ENCODE results near the gene VWA5B2.
A peak's percentile ranks its signal among the peaks of the same experiment; 100 is the strongest.

The VWA5B2 gene
- 0.04 to 0.18 reads per million in 2 experiments for total RNA-seq

- DNase-seq (ENCODE audit: low read depth): peak; percentile 63
These were observed at the start of gene VWA5B2 for GRCh38 chr3:184229394-184230080. Gene VWA5B2, plus strand, starts transcription at chr3:184229585. Its CDS starts 944 bp downstream, at chr3:184230529.

- DNase-seq (ENCODE audit: low read depth): no peak
These were observed 49.2 kb upstream of the VWA5B2 start for GRCh38 chr3:184180165-184180564.

- no peak for DNase-seq (ENCODE audit: low read depth)
These were observed 47.8 kb upstream of the VWA5B2 start for GRCh38 chr3:184181596-184181995.

- no peak for DNase-seq (ENCODE audit: low read depth)
These were observed 45.7 kb upstream of the VWA5B2 start for GRCh38 chr3:184183679-184184078.

GRCh38 chr3:184184546-184185230, 44.7 kb upstream of the VWA5B2 start:
- no peak for DNase-seq (ENCODE audit: low read depth)

GRCh38 chr3:184185461-184186183, 43.8 kb upstream of the VWA5B2 start:
- DNase-seq (ENCODE audit: low read depth): peak; percentile 99

GRCh38 chr3:184186184-184186901, 43.0 kb upstream of the VWA5B2 start, which contains the start of gene ABCF3:
Gene ABCF3, plus strand, starts transcription at chr3:184186199. Its CDS starts 9 bp downstream, at chr3:184186208.
- no peak for DNase-seq (ENCODE audit: low read depth)

- no peak for DNase-seq (ENCODE audit: low read depth)
These were observed 42.5 kb upstream of the VWA5B2 start for GRCh38 chr3:184186902-184187207.

GRCh38 chr3:184188080-184188479, 41.3 kb upstream of the VWA5B2 start:
- DNase-seq (ENCODE audit: low read depth): no peak

- DNase-seq (ENCODE audit: low read depth): no peak
These were observed 40.0 kb upstream of the VWA5B2 start for GRCh38 chr3:184189421-184189820.

- DNase-seq (ENCODE audit: low read depth): no peak
These were observed 36.5 kb upstream of the VWA5B2 start for GRCh38 chr3:184192889-184193288.

- no peak for DNase-seq (ENCODE audit: low read depth)
These were observed 35.3 kb upstream of the VWA5B2 start for GRCh38 chr3:184193991-184194539.

GRCh38 chr3:184196536-184196935, 32.8 kb upstream of the VWA5B2 start:
- DNase-seq (ENCODE audit: low read depth): no peak

GRCh38 chr3:184198509-184198908, 30.9 kb upstream of the VWA5B2 start:
- DNase-seq (ENCODE audit: low read depth): no peak

- no peak for DNase-seq (ENCODE audit: low read depth)
These were observed 28.6 kb upstream of the VWA5B2 start for GRCh38 chr3:184200825-184201224.

- DNase-seq (ENCODE audit: low read depth): no peak
These were observed 25.9 kb upstream of the VWA5B2 start for GRCh38 chr3:184203526-184203925.

- DNase-seq (ENCODE audit: low read depth): no peak
These were observed 20.1 kb upstream of the VWA5B2 start for GRCh38 chr3:184209146-184209923.

- no peak for DNase-seq (ENCODE audit: low read depth)
These were observed 18.1 kb upstream of the VWA5B2 start for GRCh38 chr3:184211297-184211696.

GRCh38 chr3:184211718-184212117, 17.7 kb upstream of the VWA5B2 start:
- no peak for DNase-seq (ENCODE audit: low read depth)

GRCh38 chr3:184218814-184219213, 10.6 kb upstream of the VWA5B2 start:
- DNase-seq (ENCODE audit: low read depth): no peak

GRCh38 chr3:184222521-184222920, 6.9 kb upstream of the VWA5B2 start:
- no peak for DNase-seq (ENCODE audit: low read depth)

All from T follicular helper cell (primary cell).